PFSK-1 (cell line): ENCODE measurements around the gene CNRIP1.

Source experiments
- FOXP2 ChIP-seq: optimal IDR thresholded peaks from 2 replicates; pipeline ENCODE3; 2011; ENCODE audit warnings: borderline replicate concordance, control low read depth, inconsistent platforms; ENCODE audit not compliant: insufficient read depth; ENCODE audit errors: extremely low read length, extremely low read depth
- POLR2AphosphoS5 ChIP-seq: IDR thresholded peaks from 2 replicates; pipeline ENCODE4 v1.6.1; 2012; ENCODE audit warnings: low read depth, mild to moderate bottlenecking, control low read depth, low read length, moderate library complexity
- SIN3A ChIP-seq: IDR thresholded peaks from 2 replicates; pipeline ENCODE4 v1.6.1; 2012; ENCODE audit warnings: mild to moderate bottlenecking, low read length, moderate library complexity, borderline replicate concordance; ENCODE audit not compliant: insufficient read depth
- TAF1 ChIP-seq: IDR thresholded peaks from 2 replicates; pipeline ENCODE4 v1.6.1; 2012; ENCODE audit warnings: low read length, control low read depth, borderline replicate concordance; ENCODE audit not compliant: insufficient read depth
- TF ChIP-seq, protein P1 (sequence below), 2 experiments: IDR thresholded peaks; 2 replicates each; pipeline versions ENCODE4 v1.6.1 to v1.8.0; 2011 to 2012; ENCODE audit warnings: low read depth in 2 of 2, low read length in 2 of 2, control low read depth in 1 of 2, inconsistent platforms in 1 of 2, mild to moderate bottlenecking in 1 of 2, moderate library complexity in 1 of 2; ENCODE audit not compliant: insufficient read depth in 1 of 2

Gene CNRIP1

DNA sequence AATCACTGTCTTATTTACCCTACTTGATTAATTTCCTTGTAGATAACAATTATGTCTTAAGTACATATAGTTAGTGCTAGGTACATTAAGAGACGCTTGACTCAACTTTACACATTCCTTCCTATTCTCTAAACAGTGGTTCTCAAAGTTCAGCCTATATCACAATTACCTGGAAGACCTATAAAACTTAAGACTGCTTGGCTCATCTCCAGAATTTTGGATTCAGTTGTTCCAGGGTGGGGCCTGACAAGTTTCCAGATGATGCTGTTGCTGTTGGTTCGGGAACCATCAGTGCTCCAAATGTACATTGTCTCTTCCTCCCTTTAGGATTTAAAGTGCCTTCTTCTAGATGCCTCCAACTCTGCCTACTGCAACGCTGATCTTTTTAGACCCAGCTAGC lies 71.4 kb downstream of the CNRIP1 start:
- TF ChIP-seq TAF1 (no peak), FOXP2 (no peak), SIN3A (no peak)
- TF ChIP-seq, protein P1, sequence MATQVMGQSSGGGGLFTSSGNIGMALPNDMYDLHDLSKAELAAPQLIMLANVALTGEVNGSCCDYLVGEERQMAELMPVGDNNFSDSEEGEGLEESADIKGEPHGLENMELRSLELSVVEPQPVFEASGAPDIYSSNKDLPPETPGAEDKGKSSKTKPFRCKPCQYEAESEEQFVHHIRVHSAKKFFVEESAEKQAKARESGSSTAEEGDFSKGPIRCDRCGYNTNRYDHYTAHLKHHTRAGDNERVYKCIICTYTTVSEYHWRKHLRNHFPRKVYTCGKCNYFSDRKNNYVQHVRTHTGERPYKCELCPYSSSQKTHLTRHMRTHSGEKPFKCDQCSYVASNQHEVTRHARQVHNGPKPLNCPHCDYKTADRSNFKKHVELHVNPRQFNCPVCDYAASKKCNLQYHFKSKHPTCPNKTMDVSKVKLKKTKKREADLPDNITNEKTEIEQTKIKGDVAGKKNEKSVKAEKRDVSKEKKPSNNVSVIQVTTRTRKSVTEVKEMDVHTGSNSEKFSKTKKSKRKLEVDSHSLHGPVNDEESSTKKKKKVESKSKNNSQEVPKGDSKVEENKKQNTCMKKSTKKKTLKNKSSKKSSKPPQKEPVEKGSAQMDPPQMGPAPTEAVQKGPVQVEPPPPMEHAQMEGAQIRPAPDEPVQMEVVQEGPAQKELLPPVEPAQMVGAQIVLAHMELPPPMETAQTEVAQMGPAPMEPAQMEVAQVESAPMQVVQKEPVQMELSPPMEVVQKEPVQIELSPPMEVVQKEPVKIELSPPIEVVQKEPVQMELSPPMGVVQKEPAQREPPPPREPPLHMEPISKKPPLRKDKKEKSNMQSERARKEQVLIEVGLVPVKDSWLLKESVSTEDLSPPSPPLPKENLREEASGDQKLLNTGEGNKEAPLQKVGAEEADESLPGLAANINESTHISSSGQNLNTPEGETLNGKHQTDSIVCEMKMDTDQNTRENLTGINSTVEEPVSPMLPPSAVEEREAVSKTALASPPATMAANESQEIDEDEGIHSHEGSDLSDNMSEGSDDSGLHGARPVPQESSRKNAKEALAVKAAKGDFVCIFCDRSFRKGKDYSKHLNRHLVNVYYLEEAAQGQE (IDR thresholded peaks at IDR 0.05; ENCODE audit: insufficient read depth in 1 of 2, low read depth in 2 of 2, low read length in 2 of 2), result no peak

DNA sequence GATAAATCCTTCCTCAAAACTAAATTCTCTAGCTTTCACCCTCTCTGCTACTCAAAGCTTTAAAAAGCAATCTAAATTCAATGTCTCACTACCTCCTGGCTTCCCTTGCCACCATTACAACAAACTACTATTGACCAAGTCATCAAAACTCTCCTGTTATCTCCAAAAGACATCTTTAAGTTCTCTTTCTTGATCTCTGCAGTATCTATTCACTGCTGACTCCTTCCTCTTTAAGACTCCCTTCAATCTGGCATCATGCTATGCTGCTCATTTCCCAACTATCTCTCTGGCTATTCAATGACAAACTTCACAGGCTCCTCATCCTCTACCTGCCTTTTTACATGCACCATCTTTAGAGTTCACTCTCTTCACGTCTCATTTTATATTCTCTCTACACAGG lies 73.4 kb downstream of the CNRIP1 start:
- TF ChIP-seq POLR2AphosphoS5, result no peak
- TF ChIP-seq FOXP2, result no peak
- TF ChIP-seq, protein P1 (IDR thresholded peaks at IDR 0.05; ENCODE audit: insufficient read depth in 1 of 2, low read depth in 2 of 2, low read length in 2 of 2), result no peak
- TF ChIP-seq SIN3A, result no peak
- no peak for TF ChIP-seq TAF1

DNA sequence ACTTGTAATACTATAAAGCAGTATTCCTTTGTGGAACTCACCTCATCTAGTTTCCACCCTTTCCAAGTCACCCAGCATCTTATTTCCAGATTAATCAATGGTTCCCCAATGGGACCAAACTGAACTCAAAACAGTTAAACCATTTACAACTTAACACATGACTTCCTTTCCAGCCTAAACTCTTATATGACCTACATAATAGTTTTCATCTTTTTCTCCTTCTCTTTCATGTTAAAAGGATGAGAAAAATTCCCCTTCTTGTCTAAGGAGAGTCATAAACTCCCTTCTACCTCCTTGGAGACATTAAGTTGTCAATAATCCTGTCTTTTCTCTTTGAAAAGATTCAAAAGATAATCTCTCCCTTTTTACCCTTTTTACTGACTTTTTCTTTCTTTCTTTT lies 74.1 kb downstream of the CNRIP1 start:
- TF ChIP-seq, protein P1 (IDR thresholded peaks at IDR 0.05; ENCODE audit: insufficient read depth in 1 of 2, low read depth in 2 of 2, low read length in 2 of 2), result no peak
- TF ChIP-seq POLR2AphosphoS5, result no peak
- TF ChIP-seq FOXP2, result no peak
- no peak for TF ChIP-seq TAF1
- no peak for TF ChIP-seq SIN3A

DNA sequence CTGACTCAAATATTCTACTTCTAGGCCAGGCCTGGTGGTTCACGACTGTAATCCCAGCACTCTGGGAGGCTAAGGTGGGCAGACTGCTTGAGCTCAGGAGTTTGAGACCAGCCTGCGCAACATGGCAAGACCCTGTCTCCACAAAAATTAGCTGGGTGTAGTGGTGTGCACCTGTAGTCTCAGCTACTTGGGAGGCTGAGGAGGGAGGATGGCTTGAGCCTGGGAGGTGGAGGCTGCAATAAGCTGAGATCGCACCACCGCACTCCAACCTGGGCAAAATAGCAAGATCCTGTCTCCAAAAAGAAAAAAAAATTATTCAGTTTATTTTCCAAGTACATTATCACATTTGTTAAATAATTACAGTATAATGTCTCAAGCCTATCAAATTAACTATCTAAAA lies 74.7 kb downstream of the CNRIP1 start:
- TF ChIP-seq, protein P1 (IDR thresholded peaks at IDR 0.05; ENCODE audit: insufficient read depth in 1 of 2, low read depth in 2 of 2, low read length in 2 of 2), result no peak
- TF ChIP-seq TAF1 (no peak), FOXP2 (no peak), POLR2AphosphoS5 (no peak), SIN3A (no peak)

DNA sequence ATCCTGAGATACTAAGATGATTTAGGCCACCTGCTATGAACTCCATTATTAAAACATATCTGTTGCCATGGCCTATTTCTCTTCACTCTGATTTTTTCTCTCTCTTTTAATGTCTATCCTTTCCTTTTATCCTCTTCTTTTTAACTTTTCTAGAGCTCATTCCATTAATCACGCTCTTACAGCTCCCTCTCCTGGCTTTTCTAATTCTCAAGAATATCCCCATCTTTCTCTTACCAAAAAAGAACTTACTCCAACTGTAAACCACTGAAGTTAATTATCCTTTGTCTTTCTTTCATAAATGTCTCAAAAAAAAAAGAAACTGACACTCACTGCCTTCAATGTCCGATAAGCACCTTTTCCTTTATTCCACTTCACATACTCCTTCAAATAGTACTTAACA lies 75.3 kb downstream of the CNRIP1 start:
- no peak for TF ChIP-seq TAF1
- TF ChIP-seq, protein P1 (IDR thresholded peaks at IDR 0.05; ENCODE audit: insufficient read depth in 1 of 2, low read depth in 2 of 2, low read length in 2 of 2), result no peak
